K562 (cell line): ENCODE results near the gene AGAP1. TPM values are rescaled to one million over a fixed set of nuclear protein-coding genes. Genes with fewer than 3 reads are reported as not detected.

ENCODE experiments used
- ATAC-seq: fragments of 200-7000 bp; cut with Tn5 transposase; 3 replicates; pipeline ENCODE4 v1.9.1; 2020; ENCODE audit warnings: moderate library complexity
- BruUV-seq: library from RNA; stranded (reverse); fragments of 400-500 nt; replicated peaks from 2 replicates; lab custom pipeline; 2021; lab: Mats Ljungman, UMichigan
- CTCF ChIA-PET: fragments of 300-600 bp; formaldehyde crosslinking; extraction: SDS; loops from one replicate; lab custom pipeline; 2021; ENCODE audit warnings: low intra/inter-chr PET ratio; lab: Yijun Ruan, JAX
- POLR2A ChIA-PET: fragments of 300-600, 350-650 bp; sonication (Branson Sonifier 250); formaldehyde crosslinking; extraction: SDS; loops from one replicate; lab custom pipeline; 2021; ENCODE audit warnings: antibody characterized with exemption, inconsistent platforms; lab: Yijun Ruan, JAX
- DNase-seq, 4 experiments: peaks; one replicate each; pipeline versions ENCODE4 v3.0.0 to v3.0.0-alpha.2; 2011 to 2018; ENCODE audit warnings: low spot score in 3 of 4, mixed read lengths in 3 of 4; ENCODE audit errors: extremely low read depth in 1 of 4
- FAIRE-seq: peaks from 2 replicates; lab custom pipeline; 2011; peaks lifted over from hg19 to GRCh38; lab: Jason Lieb, UNC
- H2AFZ ChIP-seq: 2 replicates; pipeline ENCODE4 v1.6.0; 2011; ENCODE audit warnings: low read depth, low read length, control low read depth, inconsistent platforms
- H3K27ac ChIP-seq: fragments of 200-600 bp; 3 replicates; pipeline ENCODE4 v1.8.0; 2011; ENCODE audit warnings: low read depth, mild to moderate bottlenecking, control low read depth, inconsistent platforms, low read length, moderate library complexity, mixed read lengths; ENCODE audit errors: extremely low read depth
- H3K27me3 ChIP-seq, 2 experiments: fragments of 300-600 bp in 1 of 2; 2 replicates in 1 of 2; 3 replicates in 1 of 2; pipeline versions ENCODE4 v1.6.0 to v1.8.0; 2011; ENCODE audit warnings: inconsistent platforms in 2 of 2, low read length in 2 of 2, mild to moderate bottlenecking in 1 of 2, mixed read lengths in 1 of 2, moderate library complexity in 1 of 2; ENCODE audit not compliant: control insufficient read depth in 2 of 2, insufficient read depth in 2 of 2
- H3K36me3 ChIP-seq: fragments of 300-600 bp; 3 replicates; pipeline ENCODE4 v1.8.0; 2011; ENCODE audit warnings: mild to moderate bottlenecking, low read length, inconsistent platforms; ENCODE audit not compliant: control insufficient read depth, insufficient read depth
- H3K4me1 ChIP-seq, 2 experiments: fragments of 200-600 bp in 1 of 2; replicated peaks in 1 of 2; 2 replicates in 1 of 2; 3 replicates in 1 of 2; pipeline versions ENCODE4 v1.5.1 to v1.8.0; 2011; ENCODE audit warnings: inconsistent platforms in 2 of 2, low read length in 2 of 2, mild to moderate bottlenecking in 1 of 2, mixed read lengths in 1 of 2, moderate library complexity in 1 of 2; ENCODE audit not compliant: control insufficient read depth in 2 of 2, insufficient read depth in 2 of 2
- H3K4me2 ChIP-seq: 2 replicates; pipeline ENCODE4 v1.6.1; 2011; ENCODE audit warnings: low read length, control low read depth, inconsistent platforms, mixed read lengths; ENCODE audit not compliant: insufficient read depth
- H3K4me3 ChIP-seq: fragments of 200-600 bp; sonication (generic), shearing (Covaris generic); 2 replicates; pipeline ENCODE4 v1.5.1; 2016; ENCODE audit warnings: control low read depth, inconsistent platforms
- H3K79me2 ChIP-seq: fragments of 200-600 bp; 3 replicates; pipeline ENCODE4 v1.8.0; 2011; ENCODE audit warnings: low read length, inconsistent platforms; ENCODE audit not compliant: control insufficient read depth, insufficient read depth
- H3K9ac ChIP-seq, 2 experiments: 2 replicates each; pipeline versions ENCODE4 v1.6.0 to v1.6.1; 2011; ENCODE audit warnings: low read depth in 2 of 2, low read length in 2 of 2, control low read depth in 1 of 2, inconsistent platforms in 1 of 2, mild to moderate bottlenecking in 1 of 2, mixed read lengths in 1 of 2; ENCODE audit not compliant: insufficient read depth in 1 of 2
- H3K9me1 ChIP-seq: one replicate; pipeline ENCODE4 v1.6.0; 2011; ENCODE audit warnings: inconsistent platforms, mild to moderate bottlenecking, low read length, moderate library complexity; ENCODE audit not compliant: control insufficient read depth, insufficient read depth
- H3K9me3 ChIP-seq: replicated peaks from 2 replicates; pipeline ENCODE4 v1.5.1; 2011; ENCODE audit warnings: low read depth, low read length, inconsistent platforms; ENCODE audit not compliant: control insufficient read depth, insufficient read depth
- H4K20me1 ChIP-seq: replicated peaks from 2 replicates; pipeline ENCODE4 v1.6.1; 2011; ENCODE audit warnings: low read length, inconsistent platforms, mixed read lengths; ENCODE audit not compliant: control insufficient read depth, insufficient read depth
- BRD4 ChIP-seq: fragments of 200-600 bp; sonication (generic); IDR thresholded peaks from 2 replicates; pipeline ENCODE4 v1.6.1; 2017; ENCODE audit warnings: inconsistent platforms
- CAMTA2 ChIP-seq: fragments of 250-450 bp; sonication (Bioruptor Pico); conservative IDR thresholded peaks from 2 replicates; pipeline ENCODE4 v1.5.1; 2022
- CREBBP ChIP-seq: IDR thresholded peaks from one replicate; pipeline ENCODE4 v1.6.1; 2012; ENCODE audit warnings: low read depth, mild to moderate bottlenecking, control low read depth, inconsistent platforms, low read length
- HDAC1 ChIP-seq, 2 experiments: fragments of 450-650 bp; IDR thresholded peaks; 2 replicates each; pipeline ENCODE4 v1.6.1; 2016 to 2017; ENCODE audit warnings: inconsistent platforms in 1 of 2, mild to moderate bottlenecking in 1 of 2, moderate library complexity in 1 of 2
- JUN ChIP-seq, 2 experiments: sonication (generic) in 1 of 2; formaldehyde crosslinking in 1 of 2; IDR thresholded peaks; 2 replicates each; pipeline versions ENCODE4 v1.6.1 to v1.8.0; 2012 to 2022; ENCODE audit warnings: borderline replicate concordance in 2 of 2, mild to moderate bottlenecking in 2 of 2, improper control_type of control experiment in 1 of 2, low read depth in 1 of 2, low read length in 1 of 2, missing genetic modification reagents in 1 of 2
- MCM7 ChIP-seq, 2 experiments: fragments of 450-650 bp; IDR thresholded peaks; 2 replicates each; pipeline ENCODE4 v1.6.1; 2016 to 2018
- PHTF2 ChIP-seq: fragments of 250-450 bp; sonication (Bioruptor Pico); IDR thresholded peaks from 2 replicates; pipeline ENCODE4 v1.5.0; 2021; ENCODE audit warnings: mild to moderate bottlenecking
- PTBP1 ChIP-seq: fragments of 200-400 bp; formaldehyde crosslinking; IDR thresholded peaks from 2 replicates; pipeline ENCODE4 v1.6.1; 2017; ENCODE audit warnings: low read depth, low read length
- RBM15 ChIP-seq: fragments of 200-400 bp; formaldehyde crosslinking; IDR thresholded peaks from 2 replicates; pipeline ENCODE4 v1.6.1; 2018; ENCODE audit warnings: mild to moderate bottlenecking, low read length, moderate library complexity; ENCODE audit not compliant: insufficient read depth
- TBL1XR1 ChIP-seq, 2 experiments: IDR thresholded peaks; 2 replicates each; pipeline ENCODE4 v1.6.1; 2012; ENCODE audit warnings: improper control_type of control experiment in 2 of 2, low read length in 2 of 2, mild to moderate bottlenecking in 1 of 2
- U2AF1 ChIP-seq: fragments of 200-400 bp; formaldehyde crosslinking; optimal IDR thresholded peaks from 2 replicates; pipeline ENCODE3; 2017; ENCODE audit warnings: mild to moderate bottlenecking, low read depth, low read length, moderate library complexity
- ZSCAN32 ChIP-seq: fragments of 450-650 bp; formaldehyde crosslinking; IDR thresholded peaks from 2 replicates; pipeline ENCODE4 v1.4.0; 2020; ENCODE audit warnings: mild to moderate bottlenecking, moderate library complexity
- WGBS: fragments of 100-300 bp; shearing (Covaris generic); methylation state at CpG from one replicate; pipeline ENCODE4 v1.1.6; 2016; ENCODE audit warnings: low coverage, mixed read lengths; ENCODE audit not compliant: insufficient coverage; ENCODE audit errors: missing lambda C conversion rate; 5-methylcytosine and 5-hydroxymethylcytosine counted together
- in situ Hi-C: fragments of 300-500 bp; cut with MboI; formaldehyde crosslinking; loops from 4 replicates; pipeline ENCODE4 v1.15.0; 2018; ENCODE audit warnings: inconsistent platforms, mixed read lengths
- intact Hi-C: fragments of 100-400 bp; cut with micrococcal nuclease; formaldehyde crosslinking; loops from 2 replicates; pipeline ENCODE4 v1.14.2; 2022
- polyA plus RNA-seq, 8 experiments: library from polyadenylated mRNA; depleted of rRNA in 4 of 8; stranded (reverse) in 5 of 8; unstranded in 3 of 8; fragments of >200 nt; fragmentation: Nextera tagmentation in 2 of 8; fragmentation: Illumina TruSeq in 1 of 8; extraction: Ambion mirVana in 2 of 8; extraction: Trizol in 1 of 8; gene quantifications; 2 replicates each; pipeline versions ENCODE4 v1.2.1 to v1.2.3, GENCODE V29; 2011 to 2014; ENCODE audit warnings: inconsistent platforms in 1 of 8, missing spikeins in 1 of 8
- total RNA-seq, 7 experiments: library from RNA; depleted of rRNA in 6 of 7; stranded (reverse); fragments of >200 nt in 6 of 7; fragmentation: Illumina TruSeq in 2 of 7; extraction: Trizol in 2 of 7; gene quantifications; 2 replicates each; pipeline versions ENCODE4 v1.2.1 to v1.2.3, GENCODE V29; 2011 to 2021; ENCODE audit warnings: low replicate concordance in 1 of 7
- TF ChIP-seq, protein P1 (sequence below), 2 experiments: fragments of 450-650 bp in 1 of 2; sonication (generic) in 1 of 2; formaldehyde crosslinking; conservative IDR thresholded peaks; 2 replicates each; pipeline versions ENCODE4 v1.4.0 to v1.8.1; 2020 to 2022; ENCODE audit warnings: mild to moderate bottlenecking in 1 of 2, missing genetic modification reagents in 1 of 2
- TF ChIP-seq, protein P2 (sequence below): fragments of 450-650 bp; IDR thresholded peaks from one replicate; pipeline ENCODE4 v1.6.1; 2018; ENCODE audit warnings: mild to moderate bottlenecking, moderate library complexity; ENCODE audit not compliant: partially characterized antibody

AGAP1 gene
- total and polyA plus RNA-seq, 9 of the 15 experiments (the other 6 are each of a cell fraction or from before 2014, with no cell fraction given) = 1.3 to 24.0 (median 10.6) TPM

DNA sequence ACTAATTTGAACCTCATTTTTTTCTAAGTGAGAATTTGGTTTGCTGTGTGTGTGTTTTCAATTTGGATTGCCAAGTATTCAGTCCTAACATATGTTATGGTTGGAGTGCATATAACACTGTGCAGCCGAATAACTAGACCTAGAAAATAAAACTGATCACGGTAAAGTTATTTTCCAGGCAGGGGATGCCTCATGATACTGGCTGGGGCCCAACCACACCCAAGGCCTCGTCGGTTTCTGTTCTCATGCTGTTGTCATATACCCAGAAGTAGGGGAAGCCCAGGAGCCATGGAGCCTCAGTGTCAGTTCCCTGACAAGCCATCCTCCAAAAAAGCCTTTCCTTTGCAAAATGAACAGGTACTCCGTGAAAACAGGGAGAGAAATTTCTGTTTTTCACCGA, 514.2 kb downstream of the AGAP1 start:
- Histone ChIP-seq H3K27me3 (no peaks in the 10 kb centered on the region), H4K20me1 (no peaks in the 10 kb centered on the region), H3K9me3 (no peaks in the 10 kb centered on the region), H3K4me2 (no peak overlapping the region), H3K36me3 (no peaks in the 10 kb centered on the region), H3K9ac (no peak overlapping the region), H3K27ac (no peak overlapping the region), H3K9me1 (no peaks in the 10 kb centered on the region), H3K79me2 (no peaks in the 10 kb centered on the region), H2AFZ (no peak overlapping the region), H3K4me1 (no peaks in the 10 kb centered on the region), H3K4me3 (no peak overlapping the region)
- WGBS = 81% methylated on average over 6 of the region's 6 CpGs
- intact Hi-C loops = no loop called here
- POLR2A ChIA-PET = no interaction called here
- FAIRE-seq = no peak
- CTCF ChIA-PET = no interaction called here
- BruUV-seq = no TSS peak
- DNase-seq = no peak
- in situ Hi-C loops = no loop called here
- TF ChIP-seq, protein P1, sequence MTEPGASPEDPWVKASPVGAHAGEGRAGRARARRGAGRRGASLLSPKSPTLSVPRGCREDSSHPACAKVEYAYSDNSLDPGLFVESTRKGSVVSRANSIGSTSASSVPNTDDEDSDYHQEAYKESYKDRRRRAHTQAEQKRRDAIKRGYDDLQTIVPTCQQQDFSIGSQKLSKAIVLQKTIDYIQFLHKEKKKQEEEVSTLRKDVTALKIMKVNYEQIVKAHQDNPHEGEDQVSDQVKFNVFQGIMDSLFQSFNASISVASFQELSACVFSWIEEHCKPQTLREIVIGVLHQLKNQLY (CRISPR knock-in tag; conservative IDR thresholded peaks at IDR 0.05) = no peak
- TF ChIP-seq RBM15 (no peak), PHTF2 (no peak), MCM7 (IDR thresholded peaks at IDR 0.05) (no peak), BRD4 (no peak), JUN (IDR thresholded peaks at IDR 0.05; ENCODE audit: borderline replicate concordance, low read depth, low read length) (no peak), JUN (CRISPR knock-in tag; IDR thresholded peaks at IDR 0.05; ENCODE audit: borderline replicate concordance) (no peak), HDAC1 (IDR thresholded peaks at IDR 0.05) (no peak), TBL1XR1 (IDR thresholded peaks at IDR 0.05; ENCODE audit: low read length in 2 of 2) (no peak), ZSCAN32 (CRISPR knock-in tag) (no peak), PTBP1 (no peak), CREBBP (no peak), CAMTA2 (CRISPR knock-in tag) (no peak), U2AF1 (no peak)
- TF ChIP-seq, protein P2, sequence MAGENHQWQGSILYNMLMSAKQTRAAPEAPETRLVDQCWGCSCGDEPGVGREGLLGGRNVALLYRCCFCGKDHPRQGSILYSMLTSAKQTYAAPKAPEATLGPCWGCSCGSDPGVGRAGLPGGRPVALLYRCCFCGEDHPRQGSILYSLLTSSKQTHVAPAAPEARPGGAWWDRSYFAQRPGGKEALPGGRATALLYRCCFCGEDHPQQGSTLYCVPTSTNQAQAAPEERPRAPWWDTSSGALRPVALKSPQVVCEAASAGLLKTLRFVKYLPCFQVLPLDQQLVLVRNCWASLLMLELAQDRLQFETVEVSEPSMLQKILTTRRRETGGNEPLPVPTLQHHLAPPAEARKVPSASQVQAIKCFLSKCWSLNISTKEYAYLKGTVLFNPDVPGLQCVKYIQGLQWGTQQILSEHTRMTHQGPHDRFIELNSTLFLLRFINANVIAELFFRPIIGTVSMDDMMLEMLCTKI = no peak
- no peak for ATAC-seq
